GM12878 (cell line): ENCODE measurements around the gene CDYL2. TPM values are rescaled to one million over a fixed set of nuclear protein-coding genes. Genes with fewer than 3 reads are reported as not detected.

Source experiments
- ATAC-seq: fragments of 200-7000 bp; cut with Tn5 transposase; 3 replicates; pipeline ENCODE4 v1.9.1; 2020; ENCODE audit warnings: mild to moderate bottlenecking, moderate library complexity
- BruUV-seq: library from RNA; stranded (reverse); fragments of 400-500 nt; replicated peaks from 2 replicates; lab custom pipeline; 2021; lab: Mats Ljungman, UMichigan
- CTCF ChIA-PET: fragments of 300-600 bp; sonication (Branson Sonifier 250); formaldehyde crosslinking; extraction: SDS; loops from one replicate; lab custom pipeline; 2021; ENCODE audit warnings: inconsistent platforms; lab: Yijun Ruan, JAX
- POLR2A ChIA-PET: fragments of 350-600 bp; formaldehyde crosslinking; extraction: SDS; loops from one replicate; lab custom pipeline; 2021; ENCODE audit warnings: inconsistent platforms; lab: Charles Lee
- RAD21 ChIA-PET: fragments of 300-600 bp; sonication (Branson Sonifier 250); formaldehyde crosslinking; loops from one replicate; lab custom pipeline; 2023; ENCODE audit warnings: antibody characterized with exemption; ENCODE audit not compliant: unreplicated experiment; lab: Charles Lee
- SMC1A ChIA-PET: fragments of 300-600 bp; sonication (Branson Sonifier 250); formaldehyde crosslinking; loops from one replicate; lab custom pipeline; 2023; ENCODE audit not compliant: unreplicated experiment, uncharacterized antibody; lab: Charles Lee
- DNase-seq: peaks from one replicate; pipeline ENCODE4 v3.0.0-alpha.2; 2011; ENCODE audit warnings: low read depth, low spot score
- FAIRE-seq: peaks from 3 replicates; lab custom pipeline; 2011; peaks lifted over from hg19 to GRCh38; lab: Jason Lieb, UNC
- H2AFZ ChIP-seq: 2 replicates; pipeline ENCODE4 v1.6.0; 2011; ENCODE audit warnings: low read depth, low read length, control low read depth; ENCODE audit not compliant: control insufficient read depth
- H3K27ac ChIP-seq: 2 replicates; pipeline ENCODE4 v1.5.1; 2011; ENCODE audit warnings: control low read depth; ENCODE audit not compliant: control insufficient read depth, insufficient read depth
- H3K27me3 ChIP-seq, 2 experiments: replicated peaks in 1 of 2; 2 replicates each; pipeline versions ENCODE4 v1.6.0 to v1.6.1; 2011; ENCODE audit warnings: low read length in 1 of 2; ENCODE audit not compliant: control insufficient read depth in 2 of 2, insufficient read depth in 2 of 2
- H3K36me3 ChIP-seq, 2 experiments: 2 replicates each; pipeline ENCODE4 v1.5.1; 2011; ENCODE audit warnings: low read length in 1 of 2; ENCODE audit not compliant: control insufficient read depth in 2 of 2, insufficient read depth in 2 of 2
- H3K4me1 ChIP-seq: 2 replicates; pipeline ENCODE4 v1.6.1; 2011; ENCODE audit warnings: mild to moderate bottlenecking, low read length, moderate library complexity, mixed read lengths; ENCODE audit not compliant: control insufficient read depth, insufficient read depth
- H3K4me2 ChIP-seq: 2 replicates; pipeline ENCODE4 v1.6.0; 2011; ENCODE audit warnings: control low read depth; ENCODE audit not compliant: control insufficient read depth, insufficient read depth
- H3K4me3 ChIP-seq: fragments of 200-600 bp; sonication (generic); 2 replicates; pipeline ENCODE4 v1.5.1; 2016
- H3K79me2 ChIP-seq: 2 replicates; pipeline ENCODE4 v1.6.0; 2011; ENCODE audit warnings: low read length; ENCODE audit not compliant: control insufficient read depth, insufficient read depth
- H3K9ac ChIP-seq: 2 replicates; pipeline ENCODE4 v1.8.0; 2011; ENCODE audit warnings: low read length, control low read depth, mixed read lengths; ENCODE audit not compliant: control insufficient read depth, insufficient read depth
- H3K9me3 ChIP-seq: replicated peaks from 3 replicates; pipeline ENCODE4 v1.5.1; 2011; ENCODE audit warnings: mild to moderate bottlenecking, low read length; ENCODE audit not compliant: control insufficient read depth, insufficient read depth
- H4K20me1 ChIP-seq: 2 replicates; pipeline ENCODE4 v1.6.0; 2011; ENCODE audit not compliant: control insufficient read depth, insufficient read depth
- BMI1 ChIP-seq: fragments of 450-650 bp; IDR thresholded peaks from 2 replicates; pipeline ENCODE4 v1.6.1; 2016; ENCODE audit warnings: mild to moderate bottlenecking, moderate library complexity, borderline replicate concordance
- CEBPZ ChIP-seq: fragments of 150-350 bp; IDR thresholded peaks from 2 replicates; pipeline ENCODE4 v1.6.1; 2016; ENCODE audit warnings: low read depth, low read length
- CHD2 ChIP-seq: IDR thresholded peaks from 2 replicates; pipeline ENCODE4 v1.6.1; 2011; ENCODE audit warnings: low read depth, low read length, improper control_type of control experiment, borderline replicate concordance
- CUX1 ChIP-seq: IDR thresholded peaks from 2 replicates; pipeline ENCODE4 v1.6.1; 2012; ENCODE audit warnings: improper control_type of control experiment, low read depth, low read length; ENCODE audit not compliant: insufficient replicate concordance
- E4F1 ChIP-seq: fragments of 450-650 bp; IDR thresholded peaks from 2 replicates; pipeline ENCODE4 v1.6.1; 2018; ENCODE audit warnings: borderline replicate concordance, mild to moderate bottlenecking; ENCODE audit not compliant: partially characterized antibody
- EED ChIP-seq: sonication (generic); IDR thresholded peaks from 2 replicates; pipeline ENCODE4 v1.6.1; 2016; ENCODE audit warnings: antibody characterized with exemption, low read depth
- EP300 ChIP-seq, 2 experiments: fragments of 150-350 bp in 1 of 2; IDR thresholded peaks; 2 replicates each; pipeline ENCODE4 v1.6.1; 2011 to 2012; ENCODE audit warnings: low read depth in 2 of 2, low read length in 2 of 2, borderline replicate concordance in 1 of 2, improper control_type of control experiment in 1 of 2, inconsistent platforms in 1 of 2; ENCODE audit not compliant: control insufficient read depth in 1 of 2
- RAD21 ChIP-seq: IDR thresholded peaks from 2 replicates; pipeline ENCODE4 v1.6.1; 2011; ENCODE audit warnings: mild to moderate bottlenecking, low read depth, low read length, moderate library complexity; ENCODE audit not compliant: insufficient read depth
- SIN3A ChIP-seq: IDR thresholded peaks from 2 replicates; pipeline ENCODE4 v1.6.1; 2012; ENCODE audit warnings: low read depth, low read length, improper control_type of control experiment
- SREBF1 ChIP-seq: IDR thresholded peaks from 2 replicates; pipeline ENCODE4 v1.6.1; 2012; ENCODE audit warnings: mild to moderate bottlenecking, low read length
- SUPT20H ChIP-seq: IDR thresholded peaks from 2 replicates; pipeline ENCODE4 v1.6.1; 2011; ENCODE audit warnings: low read depth, mild to moderate bottlenecking, low read length, moderate library complexity, borderline replicate concordance; ENCODE audit not compliant: control insufficient read depth
- TCF12 ChIP-seq: IDR thresholded peaks from 2 replicates; pipeline ENCODE4 v1.6.1; 2011; ENCODE audit warnings: low read depth, mild to moderate bottlenecking, low read length
- ZNF384 ChIP-seq: IDR thresholded peaks from 2 replicates; pipeline ENCODE4 v1.6.1; 2012; ENCODE audit warnings: low read depth, mild to moderate bottlenecking, low read length, improper control_type of control experiment, borderline replicate concordance
- WGBS: methylation state at CpG from one replicate; pipeline ENCODE4 v1.1.6; 2016; ENCODE audit warnings: low lambda C conversion rate; ENCODE audit not compliant: insufficient replicate concordance, insufficient coverage; ENCODE audit errors: missing lambda C conversion rate; 5-methylcytosine and 5-hydroxymethylcytosine counted together
- in situ Hi-C: fragments of 300-500 bp; cut with MboI; formaldehyde crosslinking; loops from 9 replicates; pipeline ENCODE4 v1.14.3; 2018; ENCODE audit warnings: mixed read lengths
- intact Hi-C: fragments of 100-400 bp; cut with micrococcal nuclease; formaldehyde crosslinking; loops from one replicate; pipeline ENCODE4 v1.14.2; 2022; ENCODE audit not compliant: unreplicated experiment
- polyA plus RNA-seq, 11 experiments: library from polyadenylated mRNA; depleted of rRNA in 4 of 11; unstranded in 6 of 11; stranded (reverse) in 5 of 11; fragments of >200 nt; fragmentation: Nextera tagmentation in 4 of 11; fragmentation: Illumina TruSeq in 1 of 11; extraction: Ambion mirVana in 4 of 11; extraction: Trizol in 1 of 11; gene quantifications; 1 replicate in 1 of 11; 2 replicates in 10 of 11; pipeline versions ENCODE4 v1.2.1 to v1.2.3, GENCODE V29; 2011 to 2016; ENCODE audit warnings: inconsistent platforms in 2 of 11, missing spikeins in 2 of 11, low read depth in 1 of 11
- total RNA-seq, 4 experiments: library from RNA; depleted of rRNA in 3 of 4; stranded (reverse); fragments of >200 nt in 3 of 4; fragmentation: Illumina TruSeq in 1 of 4; extraction: Trizol in 1 of 4; gene quantifications; 2 replicates each; pipeline versions ENCODE4 v1.2.1 to v1.2.3, GENCODE V29; 2013 to 2021

Gene CDYL2
- total and polyA plus RNA-seq, 10 of the 15 experiments (the other 5 are each of a cell fraction or from before 2014, with no cell fraction given): 0.27 to 22.9 (median 3.9) TPM

- POLR2A ChIA-PET: no interaction called here
- no peaks in the 10 kb centered on the region for H3K9me3 ChIP-seq
- in situ Hi-C loops: loop anchor here (10.0 kb wide), 1 partner anchor 55 kb away; no protein-coding TSS in a partner anchor
- H3K79me2 ChIP-seq: no peaks in the 10 kb centered on the region
- no peaks in the 10 kb centered on the region for H3K27me3 ChIP-seq
- no peak for ATAC-seq
- no peak overlapping the region for H3K9ac ChIP-seq
- H3K4me2 ChIP-seq: no peak overlapping the region
- DNase-seq: no peak
- RAD21 ChIA-PET: no interaction called here
- intact Hi-C loops: no loop called here
- CTCF ChIA-PET: no interaction called here
- H4K20me1 ChIP-seq: no peaks in the 10 kb centered on the region
- no peak for FAIRE-seq
- no peaks in the 10 kb centered on the region for H3K36me3 ChIP-seq
- no peaks in the 10 kb centered on the region for H3K4me1 ChIP-seq
- H2AFZ ChIP-seq: no peak overlapping the region
- H3K27ac ChIP-seq: no peak overlapping the region
- no peak overlapping the region for H3K4me3 ChIP-seq
- WGBS: 60% methylated on average over 6 of the region's 6 CpGs
- no TSS peak for BruUV-seq
- SMC1A ChIA-PET: no interaction called here
- no peak for TF ChIP-seq EED
- TF ChIP-seq SUPT20H: no peak
- TF ChIP-seq EP300 (IDR thresholded peaks at IDR 0.05; ENCODE audit: borderline replicate concordance in 1 of 2, control insufficient read depth in 1 of 2, low read depth in 2 of 2, low read length in 2 of 2): no peak
- no peak for TF ChIP-seq TCF12
- TF ChIP-seq SREBF1: no peak
- TF ChIP-seq ZNF384: no peak
- TF ChIP-seq CUX1: no peak
- TF ChIP-seq SIN3A: no peak
- no peak for TF ChIP-seq CEBPZ
- TF ChIP-seq E4F1: no peak
- TF ChIP-seq RAD21: no peak
- TF ChIP-seq BMI1: no peak
- no peak for TF ChIP-seq CHD2
Observed at GRCh38 chr16:80639636-80640035, 164.8 kb downstream of the CDYL2 start.
